Omental fat pad (tissue), 4 donors: ENCODE measurements around the gene SNAP25. TPM values are rescaled to one million over a fixed set of nuclear protein-coding genes. Genes with fewer than 3 reads are reported as not detected.

Experiments used
- ATAC-seq: fragments of 150-250 bp; one replicate; pipeline ENCODE4 v1.9.1; 2016; ENCODE audit warnings: mild to moderate bottlenecking, moderate library complexity; ENCODE audit not compliant: low FRiP score
- DNase-seq: peaks from one replicate; pipeline ENCODE4 v3.0.0-alpha.2; 2019; ENCODE audit warnings: low spot score
- CTCF ChIP-seq, 3 donors: fragments of 450-650 bp; IDR thresholded peaks; one replicate each; pipeline ENCODE4 v1.5.1; 2016 to 2017; ENCODE audit warnings: antibody characterized with exemption in 3 of 3, mild to moderate bottlenecking in 3 of 3, moderate library complexity in 2 of 3
- total RNA-seq, 4 donors: library from RNA; depleted of rRNA; stranded (reverse); fragments of >200 nt; gene quantifications; one replicate each; pipeline ENCODE4 v1.1.0, GENCODE V29; 2016

SNAP25 gene
- total RNA-seq, 4 donors from 2014 or later, result 0.47 to 4.8 (median 1.2) TPM

- ATAC-seq, result no peak
- DNase-seq, result no peak
- TF ChIP-seq CTCF (IDR thresholded peaks at IDR 0.05), result no peak
Observed at GRCh38 chr20:10300582-10301446, 82.2 kb downstream of the SNAP25 start.

GRCh38 chr20:10303852-10304251 is 85.2 kb downstream of the SNAP25 start:
- DNase-seq (no peak), ATAC-seq (no peak)
- TF ChIP-seq CTCF (IDR thresholded peaks at IDR 0.05), result no peak

GRCh38 chr20:10304471-10305046 is 85.9 kb downstream of the SNAP25 start:
- no peak for ATAC-seq
- no peak for TF ChIP-seq CTCF (IDR thresholded peaks at IDR 0.05)

GRCh38 chr20:10306440-10307358 is 88.1 kb downstream of the SNAP25 start:
- ATAC-seq (no peak), DNase-seq (no peak)
- no peak for TF ChIP-seq CTCF (IDR thresholded peaks at IDR 0.05)

More at GRCh38 chr20:10304471-10305046, 85.9 kb downstream of the SNAP25 start:
- no peak for DNase-seq

- DNase-seq (no peak), ATAC-seq (no peak)
- no peak for TF ChIP-seq CTCF (IDR thresholded peaks at IDR 0.05)
Observed at GRCh38 chr20:10307359-10307735, 88.7 kb downstream of the SNAP25 start.

GRCh38 chr20:10308652-10309051 is 90.0 kb downstream of the SNAP25 start:
- ATAC-seq (no peak), DNase-seq (no peak)
- no peak for TF ChIP-seq CTCF (IDR thresholded peaks at IDR 0.05)
